Left renal pelvis (tissue), 4 donors: ENCODE results near the gene ACOT13. TPM values are rescaled to one million over a fixed set of nuclear protein-coding genes. Genes with fewer than 3 reads are reported as not detected.
"Not testable (repeated sequence)": the region's sequence is repeated elsewhere in the genome, so short reads cannot be mapped to it uniquely, and the experiment has no call there.

ENCODE experiments used
- DNase-seq, 4 donors: peaks; one replicate each; pipeline ENCODE4 v3.0.0-alpha.2; 2013; ENCODE audit warnings: low read depth in 4 of 4, low spot score in 3 of 4
- polyA plus RNA-seq, 4 donors: library from polyadenylated mRNA; unstranded; fragments of 120-200 nt; gene quantifications; one replicate each; pipeline ENCODE4 v1.2.1, GENCODE V29; 2013; ENCODE audit not compliant: insufficient read length in 4 of 4

The ACOT13 gene
- polyA plus RNA-seq, 4 donors, result 17.0 to 45.2 (median 36.1) TPM

DNA sequence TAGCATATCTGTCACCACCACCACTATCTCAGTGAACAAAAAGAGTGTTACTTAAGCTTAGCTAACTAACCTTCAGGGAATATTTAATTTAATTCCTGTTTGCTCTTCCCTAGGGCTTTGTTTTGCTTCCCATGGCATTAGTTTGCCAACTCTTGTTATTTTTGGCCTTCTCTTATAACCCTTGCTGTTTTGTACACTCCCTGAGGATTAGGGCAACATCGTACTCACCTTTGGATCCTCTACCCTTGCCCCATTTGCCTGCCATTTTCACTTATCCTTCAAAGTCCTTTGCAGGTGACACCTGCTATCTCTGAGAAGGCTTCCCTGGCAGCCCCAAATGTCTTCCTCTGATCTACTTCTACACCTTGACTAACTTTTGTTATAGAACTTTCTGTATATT lies 23.7 kb downstream of the ACOT13 start:
- no peak for DNase-seq

DNA sequence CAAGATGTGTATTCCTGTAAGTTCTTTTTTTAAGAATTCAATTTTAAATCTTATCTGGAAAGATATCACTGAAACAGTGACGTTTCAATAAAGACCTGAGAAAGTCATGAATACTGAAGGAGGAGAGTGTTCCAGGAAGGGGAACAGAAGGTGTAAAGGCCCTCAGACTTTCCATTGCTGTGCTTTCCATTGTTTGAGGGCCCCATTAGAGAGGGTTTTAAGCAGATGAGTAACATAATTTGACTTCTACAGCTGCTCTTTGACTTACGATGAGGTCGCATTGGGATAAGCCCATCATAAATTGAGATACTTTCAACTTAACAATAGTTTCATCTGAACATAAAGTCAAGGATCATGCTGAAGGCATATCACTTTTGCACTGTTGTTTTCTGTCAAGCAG lies 24.7 kb downstream of the ACOT13 start:
- DNase-seq, result no peak

DNA sequence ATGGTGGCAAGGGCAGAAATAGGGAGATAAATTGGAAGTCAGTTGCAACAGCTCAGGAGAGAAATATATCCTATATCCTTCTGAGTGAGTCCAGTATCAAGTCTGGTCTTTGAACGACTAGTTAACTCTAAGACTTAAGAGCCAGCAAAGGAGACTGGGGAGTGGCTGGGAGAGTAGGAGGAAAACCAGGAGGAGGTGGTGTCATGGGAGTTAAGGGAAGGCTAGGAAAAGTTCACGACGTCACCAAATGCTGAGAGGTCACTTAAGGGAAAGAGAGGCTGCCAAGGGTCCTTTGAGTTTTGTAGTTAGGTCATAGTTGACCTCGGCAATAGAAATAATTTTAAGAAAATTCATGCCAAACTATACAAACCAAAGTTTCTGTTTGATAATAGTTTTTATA lies 25.1 kb downstream of the ACOT13 start:
- DNase-seq, result no peak

DNA sequence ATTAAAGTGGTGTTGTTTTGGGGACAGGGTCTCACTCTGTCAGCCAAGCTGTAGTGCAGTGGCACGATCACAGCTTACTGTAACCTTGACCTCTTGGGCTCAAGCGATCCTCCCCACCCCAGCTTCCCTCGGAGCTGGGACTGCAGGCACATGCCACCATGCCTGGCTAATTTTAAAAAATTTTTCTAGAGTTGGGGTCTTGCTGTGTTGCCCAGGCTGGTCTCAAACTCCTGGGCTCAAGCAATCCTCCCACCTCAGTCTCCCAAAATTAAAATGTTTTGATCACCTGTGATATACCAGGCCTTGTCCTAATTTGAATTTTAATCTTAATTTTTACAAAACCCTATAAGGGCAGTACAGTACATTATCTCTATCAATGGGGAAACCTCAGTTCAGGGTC lies 25.5 kb downstream of the ACOT13 start:
- DNase-seq, result no peak

DNA sequence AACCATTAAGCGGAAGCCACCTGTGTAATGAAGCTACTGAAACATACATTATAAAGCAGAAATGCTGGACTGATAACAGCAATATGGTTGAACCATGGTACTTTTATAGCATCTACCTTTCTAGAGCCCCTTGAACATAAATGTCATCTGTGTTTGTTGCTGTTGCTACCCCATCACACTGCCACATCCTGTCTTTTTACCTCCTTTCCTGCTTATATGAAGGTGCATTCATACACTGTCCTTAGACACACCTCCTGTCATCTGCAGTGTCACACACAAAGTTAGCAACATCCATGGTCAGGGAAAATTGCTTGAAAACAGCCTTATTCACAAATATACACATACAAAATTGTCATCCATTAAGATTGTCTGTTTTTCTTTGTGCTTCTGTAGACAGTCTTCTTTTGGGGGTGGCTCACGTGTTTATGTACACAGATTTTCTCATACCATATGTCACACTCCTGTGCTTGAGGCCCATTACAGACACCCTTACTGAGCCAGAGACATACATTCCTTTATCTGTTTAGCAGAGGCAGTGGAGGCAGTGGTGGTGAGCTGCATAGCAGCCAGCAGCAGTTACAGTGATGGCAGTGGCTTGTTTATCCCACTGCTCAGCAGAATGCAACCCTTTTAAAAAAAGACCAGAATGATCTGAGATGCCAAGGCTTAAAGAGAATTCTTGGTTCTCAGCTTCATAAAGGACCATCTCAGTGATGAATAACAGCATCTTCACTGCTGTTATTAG lies 26.1 kb downstream of the ACOT13 start:
- DNase-seq, result no peak

DNA sequence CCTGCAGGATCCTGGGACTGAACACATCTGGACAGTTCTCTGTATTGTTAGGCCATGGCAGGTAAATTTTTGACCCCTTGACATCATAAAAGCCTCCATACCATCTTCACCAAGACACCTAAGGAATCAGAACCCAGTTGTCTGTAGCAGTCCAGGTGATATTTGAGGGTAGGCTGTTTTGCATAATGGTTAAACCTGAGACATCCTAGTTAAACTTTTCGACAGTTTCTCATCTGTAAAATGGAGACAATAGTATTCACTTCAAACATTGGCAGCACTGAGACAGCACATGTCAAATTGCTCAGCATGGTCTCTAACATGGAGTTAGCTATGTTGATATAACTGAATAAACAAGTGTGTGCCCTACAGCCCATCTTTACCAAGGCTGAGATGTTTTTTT lies 27.3 kb downstream of the ACOT13 start:
- no peak for DNase-seq

DNA sequence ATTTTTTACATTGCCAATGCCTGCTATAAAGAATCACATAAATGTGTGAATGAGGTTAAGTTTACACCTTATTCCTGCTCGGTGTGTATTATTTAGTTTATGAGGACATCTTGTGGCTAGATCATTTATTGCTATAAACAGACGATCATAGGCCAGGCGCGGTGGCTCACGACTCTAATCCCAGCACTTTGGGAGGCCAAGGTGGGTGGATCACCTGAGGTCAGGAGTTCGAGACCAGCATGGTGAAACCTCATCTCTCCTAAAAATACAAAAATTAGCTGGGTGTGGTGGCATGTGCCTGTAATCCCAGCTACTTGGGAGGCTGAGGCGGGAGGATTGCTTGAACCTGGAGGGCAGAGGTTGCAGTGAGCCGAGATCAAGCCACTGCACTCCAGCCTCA lies 28.8 kb downstream of the ACOT13 start:
- DNase-seq, result not testable (repeated sequence)

DNA sequence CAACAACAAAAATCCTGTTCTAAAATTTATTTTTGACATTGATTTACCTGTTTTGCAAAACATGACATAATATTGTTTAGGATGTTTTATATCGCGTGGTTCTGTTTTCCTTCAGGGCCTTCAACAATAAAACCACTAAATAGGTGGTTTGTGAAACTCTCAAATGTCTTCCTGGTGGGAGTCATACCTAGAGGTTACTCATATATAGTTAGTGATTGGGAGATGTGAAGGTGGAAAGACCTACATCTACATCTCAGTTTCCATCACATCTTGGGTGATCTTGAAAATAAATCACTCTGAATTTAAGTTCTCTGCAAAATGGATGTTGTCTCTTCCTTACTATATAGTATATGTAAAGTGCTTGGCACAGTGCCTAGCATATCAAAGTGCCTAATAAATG lies 29.2 kb downstream of the ACOT13 start:
- DNase-seq, result no peak

DNA sequence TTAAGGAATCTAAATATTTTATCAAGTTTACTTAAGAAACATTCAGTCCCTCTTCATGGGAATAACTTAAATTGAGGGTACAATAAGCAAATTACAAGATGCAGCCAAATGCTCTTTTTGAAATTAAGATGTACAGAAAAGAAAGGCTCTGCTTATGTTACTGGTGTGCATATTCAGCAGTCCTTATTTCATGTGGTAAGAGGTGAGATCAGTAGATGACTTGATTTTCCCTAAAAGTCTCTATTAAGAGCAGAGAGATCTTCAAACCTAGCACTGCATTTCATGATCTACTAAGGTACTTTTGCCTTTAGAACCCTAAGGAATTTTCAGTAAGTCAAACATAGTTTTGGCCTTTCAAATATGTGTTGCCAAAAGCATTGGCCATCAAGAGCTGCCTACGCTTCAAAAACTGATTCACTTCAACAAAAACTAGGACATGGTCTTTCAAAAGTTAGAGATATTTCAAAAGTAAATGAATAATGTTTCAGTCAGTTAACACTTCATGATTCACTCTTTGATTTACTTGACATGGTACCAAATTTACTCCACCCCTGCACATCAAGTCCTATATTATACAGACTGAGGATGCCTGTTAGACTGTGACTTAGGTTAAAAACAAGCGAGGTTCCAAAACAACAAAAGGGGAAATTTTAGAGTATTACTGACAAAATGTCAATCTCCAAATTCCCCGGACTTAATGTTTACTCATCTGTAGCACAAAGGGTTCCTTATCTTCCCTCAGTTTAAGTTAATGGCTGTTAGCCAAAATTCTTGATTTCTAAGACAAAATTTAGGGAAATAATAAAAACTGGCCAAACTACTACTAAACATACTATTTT lies 32.9 kb downstream of the ACOT13 start:
- DNase-seq, result no peak

DNA sequence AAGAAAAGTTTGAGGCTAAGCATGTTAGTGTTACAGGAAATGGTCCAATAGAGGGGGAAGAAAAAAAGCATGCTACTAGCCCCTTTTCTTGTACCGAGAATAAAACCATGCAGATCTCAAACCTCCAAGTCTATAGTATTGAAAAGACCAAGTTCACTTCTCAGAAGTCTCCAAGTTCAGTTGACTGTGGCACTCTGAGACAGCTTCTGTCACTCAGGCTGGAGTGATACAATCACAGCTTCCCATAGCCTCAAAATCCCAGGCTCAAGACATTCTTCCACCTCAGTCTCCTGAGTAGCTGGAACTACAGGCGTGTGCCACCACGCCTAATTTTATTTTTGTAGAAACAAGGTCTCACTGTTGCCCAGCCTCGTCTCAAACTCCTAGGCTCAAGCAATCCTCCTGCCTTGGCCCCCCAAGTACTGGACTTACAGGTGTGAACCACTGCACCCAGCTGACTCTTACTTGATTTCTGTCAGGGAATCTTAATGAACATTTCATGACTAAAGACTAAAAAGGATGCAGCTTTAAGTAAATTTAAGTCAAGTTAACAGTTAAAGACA lies 35.9 kb downstream of the ACOT13 start:
- no peak for DNase-seq

DNA sequence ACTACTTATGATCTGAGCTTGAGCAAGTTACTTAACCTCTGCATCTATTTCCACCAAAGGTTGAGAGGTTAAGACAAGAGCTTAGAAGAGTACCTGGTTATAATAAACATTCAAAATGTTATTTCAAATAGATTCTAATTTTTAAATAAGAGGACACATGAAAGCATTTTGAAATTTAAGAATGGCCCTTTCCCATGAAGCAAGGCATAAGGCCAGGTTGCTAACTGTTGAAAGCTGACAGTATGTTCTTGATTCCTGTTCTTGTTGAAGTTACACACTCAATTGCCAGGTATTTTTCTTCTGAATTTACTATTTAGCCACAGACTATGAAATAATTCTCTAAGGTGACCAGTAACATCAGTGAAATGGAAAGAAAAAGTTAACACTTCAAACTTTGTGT lies 37.6 kb downstream of the ACOT13 start:
- no peak for DNase-seq

DNA sequence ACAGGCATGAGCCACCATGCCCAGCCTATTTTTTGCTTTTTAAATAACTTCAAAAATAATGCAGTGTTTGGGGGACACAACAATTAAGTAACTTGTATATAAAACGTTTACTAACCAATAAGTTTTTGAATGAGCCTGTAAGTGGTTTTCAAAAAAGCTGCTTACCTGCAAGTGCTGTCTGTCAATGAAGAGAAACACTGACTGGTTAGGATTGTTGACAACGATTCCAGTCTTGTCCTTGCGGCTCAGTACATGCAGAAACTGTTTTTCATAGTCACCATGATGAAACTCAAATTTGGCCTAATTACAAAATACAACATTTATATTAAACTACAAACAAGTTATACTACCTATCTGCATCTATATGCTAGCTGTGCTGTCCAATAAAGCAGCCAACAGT lies 41.7 kb downstream of the ACOT13 start:
- no peak for DNase-seq

DNA sequence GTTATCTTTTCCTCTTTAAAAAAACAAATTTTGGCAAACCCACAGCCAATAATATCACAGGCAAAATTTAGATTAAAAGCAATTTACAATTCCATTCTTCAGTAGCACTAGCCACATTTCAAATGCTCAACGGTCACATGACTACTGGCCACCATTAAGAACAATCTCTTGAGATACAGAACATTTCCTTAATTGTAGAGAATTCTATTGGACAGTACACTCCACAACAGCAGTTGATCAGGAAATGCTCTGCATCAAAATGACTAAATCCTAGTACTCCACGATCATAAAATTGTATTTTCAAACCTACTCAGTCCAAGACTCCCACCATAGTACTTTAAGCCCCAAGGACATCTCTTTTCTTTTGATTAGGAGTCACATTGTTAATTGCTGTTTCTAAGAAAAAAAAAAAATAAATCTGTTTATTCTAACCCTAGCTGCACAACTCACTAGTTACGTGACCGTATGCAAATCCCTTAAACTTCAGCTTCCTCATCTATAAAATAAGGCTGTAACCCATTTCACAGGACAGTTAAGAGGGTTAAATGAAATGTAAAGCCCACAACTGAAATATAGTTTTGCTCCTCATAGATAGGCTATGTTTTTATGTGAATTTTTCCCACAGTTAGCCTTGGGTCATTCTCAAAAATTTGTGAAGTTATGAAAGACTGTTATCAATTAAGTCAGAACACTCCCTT lies 42.3 kb downstream of the ACOT13 start:
- DNase-seq, result no peak

DNA sequence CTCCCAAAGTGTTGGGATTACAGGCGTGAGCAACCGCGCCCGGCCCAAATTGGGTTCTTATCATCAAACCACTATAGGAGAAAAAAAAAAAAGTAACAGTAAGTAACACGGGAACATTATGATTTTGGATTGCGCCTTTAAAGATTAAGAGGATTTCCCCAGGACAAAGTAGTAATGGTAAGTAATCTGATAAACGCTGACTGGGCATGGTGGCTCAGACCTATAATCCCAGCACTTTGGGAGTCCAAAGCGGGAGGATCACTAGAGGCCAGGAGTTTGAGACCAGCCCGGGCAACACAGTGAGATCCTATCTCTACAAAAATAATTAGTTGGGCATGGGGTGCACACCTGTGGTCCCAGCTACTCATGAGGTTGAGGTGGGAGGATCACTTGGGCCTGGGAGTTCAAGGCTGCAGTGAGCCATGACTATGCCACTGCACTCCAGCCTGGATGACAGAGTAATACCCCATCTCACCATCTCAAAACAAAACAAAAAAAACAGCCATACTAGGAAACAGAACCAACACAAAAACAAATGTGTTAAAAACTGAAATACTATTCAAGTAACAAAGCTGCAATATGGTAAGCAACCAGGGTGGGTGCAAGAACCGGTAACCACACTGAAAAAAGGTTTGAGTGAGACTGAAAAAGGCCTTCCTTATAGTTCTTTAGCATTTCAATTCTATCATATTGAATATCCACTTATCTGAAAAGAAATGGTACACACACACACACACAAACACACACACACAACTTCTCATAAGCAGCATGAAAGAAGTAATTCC lies 43.8 kb downstream of the ACOT13 start:
- DNase-seq, result no peak

DNA sequence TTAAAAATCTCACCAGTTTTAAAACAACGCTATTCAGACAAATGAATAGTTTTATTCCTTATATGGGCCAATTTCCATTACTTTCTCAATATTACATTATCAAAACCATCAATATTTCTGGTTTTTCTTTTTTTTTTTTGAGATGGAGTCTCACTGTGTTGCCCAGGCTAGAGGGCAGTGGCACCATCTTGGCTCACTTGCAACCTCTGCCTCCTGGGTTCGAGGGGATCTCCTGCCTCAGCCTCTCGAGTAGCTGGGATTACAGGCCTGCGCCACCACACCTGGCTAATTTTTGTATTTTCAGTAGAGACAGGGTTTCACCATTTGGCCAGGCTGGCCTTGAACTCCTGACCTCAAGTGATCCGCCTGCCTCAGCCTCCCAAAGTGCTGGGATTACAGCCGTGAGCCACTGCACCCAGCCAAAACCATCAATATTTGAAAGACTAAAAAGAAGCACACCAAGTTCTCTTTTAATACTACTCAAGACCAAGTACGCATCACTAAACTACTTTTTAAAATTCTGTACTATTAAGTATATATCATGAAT lies 49.8 kb downstream of the ACOT13 start:
- DNase-seq, result not testable (repeated sequence)

DNA sequence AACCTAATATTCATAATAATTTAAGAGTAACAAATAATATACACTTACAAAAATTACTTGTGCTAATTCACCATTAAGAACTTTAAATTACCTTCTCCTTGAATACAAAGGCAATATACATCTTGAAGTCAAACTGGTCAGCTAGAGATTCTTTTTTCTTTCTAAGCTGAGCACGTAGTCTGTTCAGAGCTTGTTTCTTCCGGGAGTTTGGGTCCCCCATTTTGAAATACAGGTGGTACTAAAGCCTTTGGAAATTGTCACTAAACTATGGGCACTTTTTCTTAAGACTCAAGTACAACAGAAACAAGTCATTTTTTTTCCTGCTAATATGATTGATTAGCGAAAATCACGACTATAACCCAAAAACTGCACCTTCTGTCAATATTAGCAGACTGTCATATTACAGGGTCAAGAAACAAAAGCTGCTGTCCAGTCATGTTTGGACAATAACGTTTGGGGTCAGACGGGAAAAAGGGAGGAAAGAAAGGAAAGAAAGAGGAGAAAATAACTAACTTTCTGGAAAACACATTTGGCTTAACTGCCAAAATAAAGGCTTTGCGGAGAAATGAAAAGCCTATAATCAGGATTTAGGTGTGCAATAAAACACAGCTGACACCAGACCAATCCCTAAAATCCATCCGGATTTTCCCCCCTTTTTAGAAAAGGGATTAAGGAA lies 51.7 kb downstream of the ACOT13 start:
- DNase-seq, result no peak

DNA sequence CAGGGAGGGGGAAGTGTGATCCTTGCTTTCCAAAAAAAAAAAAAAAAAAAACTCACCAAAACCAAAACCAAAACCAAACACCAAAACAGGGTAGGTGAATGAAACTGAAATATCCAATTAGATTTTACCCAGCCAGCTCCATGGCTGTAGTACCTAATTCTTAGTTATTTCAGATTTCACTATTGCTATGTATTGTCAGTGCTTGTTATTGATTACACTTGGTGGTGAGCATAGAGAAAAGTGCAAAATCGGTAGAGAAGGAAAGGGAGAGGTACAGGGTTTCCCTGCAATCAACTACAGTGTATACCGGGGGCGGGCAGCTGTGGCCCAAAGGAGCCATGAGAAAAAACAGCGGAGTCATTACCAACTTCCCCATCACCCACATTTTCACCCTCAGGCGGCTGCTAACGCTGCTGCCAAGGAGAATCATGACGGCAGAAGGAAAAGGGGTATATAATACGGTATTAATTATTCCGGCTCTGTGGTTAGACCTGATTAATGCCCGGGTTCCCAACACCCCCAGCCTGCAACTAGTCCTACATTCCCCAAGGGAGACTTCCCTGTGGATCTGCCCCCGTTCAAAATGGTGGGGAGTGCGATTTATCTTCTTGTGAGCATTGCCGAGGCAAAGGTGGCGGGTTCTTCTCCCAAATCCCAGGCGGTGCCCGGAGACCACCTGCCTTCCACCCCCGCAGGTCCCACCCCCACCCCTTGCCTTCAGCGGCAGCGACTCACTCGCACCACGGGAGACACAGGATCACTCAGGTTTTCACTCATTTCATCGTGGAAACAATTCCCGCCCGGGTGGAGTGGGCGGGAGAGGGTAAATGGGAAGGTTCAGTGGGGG lies 52.5 kb downstream of the ACOT13 start, which contains the start of gene C6orf62:
C6orf62 (minus strand) TSS at position 30 of the 847 bp plus-strand sequence. CDS start 486 bp downstream, outside the sequence.
- DNase-seq, result no peak

DNA sequence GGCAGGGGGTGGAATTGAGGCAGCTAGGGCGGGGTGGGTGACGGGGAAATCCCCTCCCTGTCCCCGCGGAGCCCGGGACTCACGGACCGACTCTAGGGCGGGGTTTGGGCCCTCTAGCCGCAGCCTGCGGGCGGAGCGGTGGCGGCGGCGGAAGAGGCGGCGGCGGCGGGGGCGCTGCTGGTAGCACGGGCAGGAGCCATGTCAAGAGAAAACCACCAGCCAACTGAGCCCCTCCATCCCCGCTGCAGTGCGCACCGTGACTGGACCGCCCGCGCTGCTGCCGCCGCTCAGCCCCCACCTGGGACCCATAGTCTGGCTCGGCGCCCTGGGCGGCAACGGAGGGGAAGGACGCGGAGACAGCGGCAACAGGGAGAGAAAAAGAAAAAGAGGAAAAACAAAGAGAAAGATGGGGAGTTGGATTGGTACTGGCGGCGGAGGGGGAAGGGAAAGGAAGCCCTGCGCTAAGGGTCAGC lies 53.3 kb downstream of the ACOT13 start:
- DNase-seq, result no peak
